PC-9 (cell line): ENCODE measurements around the gene DNAJC15. TPM values are rescaled to one million over a fixed set of nuclear protein-coding genes. Genes with fewer than 3 reads are reported as not detected.

Experiments used
- BruUV-seq: library from RNA; stranded (reverse); fragments of 400-500 nt; replicated peaks from 2 replicates; lab custom pipeline; 2021; lab: Mats Ljungman, UMichigan
- CTCF ChIA-PET: fragments of 300-600 bp; sonication (Branson Sonifier 250); formaldehyde crosslinking; loops from one replicate; lab custom pipeline; 2022; ENCODE audit warnings: antibody characterized with exemption; lab: Charles Lee
- POLR2A ChIA-PET: fragments of 300-600 bp; sonication (Branson Sonifier 250); formaldehyde crosslinking; loops from one replicate; lab custom pipeline; 2022; ENCODE audit warnings: antibody characterized with exemption; ENCODE audit not compliant: unreplicated experiment; lab: Charles Lee
- DNase-seq, 2 experiments: peaks; one replicate each; pipeline versions ENCODE4 v3.0.0 to v3.0.0-alpha.2; 2015 to 2022; ENCODE audit warnings: mixed read lengths in 1 of 2
- H2AFZ ChIP-seq: fragments of 200-600 bp; sonication (generic); 2 replicates; pipeline ENCODE4 v1.8.1; 2017; ENCODE audit warnings: antibody characterized with exemption
- H3F3A ChIP-seq: fragments of 200-600 bp; sonication (generic); 2 replicates; pipeline ENCODE4 v1.8.1; 2017; ENCODE audit warnings: antibody characterized with exemption, mild to moderate bottlenecking, low read depth; ENCODE audit not compliant: insufficient read depth
- H3K27ac ChIP-seq: fragments of 200-600 bp; sonication (generic); 2 replicates; pipeline ENCODE4 v1.6.1; 2016; ENCODE audit warnings: mixed run types
- H3K27me3 ChIP-seq: fragments of 200-600 bp; sonication (generic); 2 replicates; pipeline ENCODE4 v1.6.1; 2016; ENCODE audit warnings: low read depth, mixed run types; ENCODE audit not compliant: insufficient read depth
- H3K36me3 ChIP-seq: fragments of 200-600 bp; sonication (generic); 2 replicates; pipeline ENCODE4 v1.6.1; 2016; ENCODE audit warnings: low read depth, mixed run types
- H3K4me1 ChIP-seq: fragments of 200-600 bp; sonication (generic); replicated peaks from 2 replicates; pipeline ENCODE4 v1.6.1; 2016; ENCODE audit warnings: mixed run types; ENCODE audit not compliant: insufficient read depth
- H3K4me2 ChIP-seq: fragments of 200-600 bp; sonication (generic); 2 replicates; pipeline ENCODE4 v1.6.1; 2017; ENCODE audit warnings: mixed run types
- H3K4me3 ChIP-seq: fragments of 200-600 bp; sonication (generic); 2 replicates; pipeline ENCODE4 v1.6.1; 2016; ENCODE audit warnings: mixed run types
- H3K79me2 ChIP-seq: fragments of 200-600 bp; sonication (generic); 2 replicates; pipeline ENCODE4 v1.6.1; 2017; ENCODE audit warnings: low read depth, mixed run types
- H3K9me2 ChIP-seq: fragments of 200-600 bp; sonication (generic); 2 replicates; pipeline ENCODE4 v1.8.1; 2017; ENCODE audit warnings: mild to moderate bottlenecking; ENCODE audit not compliant: insufficient read depth
- H3K9me3 ChIP-seq: fragments of 200-600 bp; sonication (generic); 2 replicates; pipeline ENCODE4 v1.8.1; 2016; ENCODE audit warnings: low read depth; ENCODE audit not compliant: insufficient read depth
- H4K20me1 ChIP-seq: fragments of 200-600 bp; sonication (generic); 2 replicates; pipeline ENCODE4 v1.8.1; 2017; ENCODE audit not compliant: insufficient read depth
- EZH2 ChIP-seq: fragments of 200-600 bp; sonication (generic); IDR thresholded peaks from 2 replicates; pipeline ENCODE4 v1.8.0; 2017; ENCODE audit warnings: antibody characterized with exemption, low read depth
- intact Hi-C: fragments of 100-400 bp; cut with micrococcal nuclease; formaldehyde crosslinking; loops from one replicate; pipeline ENCODE4 v1.10.0; 2022; ENCODE audit not compliant: unreplicated experiment
- total RNA-seq: library from RNA; stranded (reverse); gene quantifications from 2 replicates; pipeline ENCODE4 v1.2.3, GENCODE V29; 2021
- TF ChIP-seq, protein P1 (sequence below): fragments of 200-600 bp; sonication (generic); conservative IDR thresholded peaks from 2 replicates; pipeline ENCODE4 v1.6.1; 2017; ENCODE audit warnings: mixed run types, antibody characterized with exemption, mild to moderate bottlenecking, moderate library complexity

Gene DNAJC15
- total RNA-seq, 1 experiment from 2014 or later = 14.8 TPM

DNA sequence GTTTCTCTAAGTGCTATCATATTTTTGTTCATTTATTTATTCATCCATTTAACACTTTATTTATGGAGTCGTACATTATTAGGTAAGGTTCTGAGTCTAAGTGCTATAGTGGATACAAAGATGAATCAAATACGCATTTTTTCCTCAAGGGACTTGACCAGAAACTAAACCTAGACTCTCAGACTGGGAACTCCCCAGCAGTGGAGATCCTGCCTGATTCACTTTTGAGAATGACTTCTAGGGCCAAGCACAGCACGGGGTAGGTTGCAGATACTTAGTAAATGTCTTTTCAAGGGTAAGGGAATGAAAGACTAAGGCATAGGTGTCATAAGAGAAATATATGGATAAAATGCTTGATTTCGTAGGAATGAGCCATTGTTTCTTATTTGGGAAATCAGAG is 7.2 kb downstream of the DNAJC15 start:
- BruUV-seq = no TSS peak
- H3K4me2 ChIP-seq = no peak overlapping the region
- POLR2A ChIA-PET = no interaction called here
- no peak overlapping the region for H2AFZ ChIP-seq
- H3K4me3 ChIP-seq = no peak overlapping the region
- peaks cover 5% of the 10 kb centered on the region; the same call in 1 of the 2 replicates for H4K20me1 ChIP-seq
- no peaks in the 10 kb centered on the region for H3K4me1 ChIP-seq
- TF ChIP-seq, protein P1, sequence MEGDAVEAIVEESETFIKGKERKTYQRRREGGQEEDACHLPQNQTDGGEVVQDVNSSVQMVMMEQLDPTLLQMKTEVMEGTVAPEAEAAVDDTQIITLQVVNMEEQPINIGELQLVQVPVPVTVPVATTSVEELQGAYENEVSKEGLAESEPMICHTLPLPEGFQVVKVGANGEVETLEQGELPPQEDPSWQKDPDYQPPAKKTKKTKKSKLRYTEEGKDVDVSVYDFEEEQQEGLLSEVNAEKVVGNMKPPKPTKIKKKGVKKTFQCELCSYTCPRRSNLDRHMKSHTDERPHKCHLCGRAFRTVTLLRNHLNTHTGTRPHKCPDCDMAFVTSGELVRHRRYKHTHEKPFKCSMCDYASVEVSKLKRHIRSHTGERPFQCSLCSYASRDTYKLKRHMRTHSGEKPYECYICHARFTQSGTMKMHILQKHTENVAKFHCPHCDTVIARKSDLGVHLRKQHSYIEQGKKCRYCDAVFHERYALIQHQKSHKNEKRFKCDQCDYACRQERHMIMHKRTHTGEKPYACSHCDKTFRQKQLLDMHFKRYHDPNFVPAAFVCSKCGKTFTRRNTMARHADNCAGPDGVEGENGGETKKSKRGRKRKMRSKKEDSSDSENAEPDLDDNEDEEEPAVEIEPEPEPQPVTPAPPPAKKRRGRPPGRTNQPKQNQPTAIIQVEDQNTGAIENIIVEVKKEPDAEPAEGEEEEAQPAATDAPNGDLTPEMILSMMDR = no peak
- no peak for TF ChIP-seq EZH2
- H3F3A ChIP-seq = no peaks in the 10 kb centered on the region
- H3K79me2 ChIP-seq = peaks cover 54% of the 10 kb centered on the region
- no peaks in the 10 kb centered on the region; the same call in 1 of the 2 replicates for H3K9me3 ChIP-seq
- CTCF ChIA-PET = no interaction called here
- H3K27me3 ChIP-seq = no peaks in the 10 kb centered on the region
- H3K36me3 ChIP-seq = no peaks in the 10 kb centered on the region; the same call in 1 of the 2 replicates
- no peak overlapping the region for H3K27ac ChIP-seq
- no peak for DNase-seq
- intact Hi-C loops = no loop called here
- H3K9me2 ChIP-seq = peaks cover 7% of the 10 kb centered on the region; the same call in 1 of the 2 replicates

DNA sequence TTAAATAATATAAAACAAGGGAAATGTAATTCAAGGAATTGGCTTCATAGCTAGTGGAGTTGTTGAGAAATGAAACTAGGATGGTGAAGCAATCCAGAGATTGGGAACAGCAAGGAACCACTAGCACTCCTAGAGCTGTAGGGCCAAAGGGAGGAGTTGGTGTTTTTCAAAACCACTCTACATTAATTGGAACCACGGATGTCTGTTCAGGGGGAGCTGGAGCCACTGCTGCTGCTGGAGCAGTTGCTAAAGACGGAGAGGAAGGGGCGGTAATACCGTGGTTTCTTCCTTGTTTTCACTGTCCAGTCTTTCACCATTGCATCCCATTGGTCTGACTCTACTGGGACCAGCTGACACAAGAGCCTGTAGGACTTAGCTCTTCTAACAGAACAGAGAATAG is 8.5 kb downstream of the DNAJC15 start:
- DNase-seq = no peak
- peaks cover 7% of the 10 kb centered on the region; the same call in 1 of the 2 replicates for H3K9me2 ChIP-seq
- POLR2A ChIA-PET = no interaction called here
- H3K4me2 ChIP-seq = no peak overlapping the region
- BruUV-seq = no TSS peak
- H3K4me1 ChIP-seq = no peaks in the 10 kb centered on the region
- CTCF ChIA-PET = no interaction called here
- intact Hi-C loops = no loop called here
- H2AFZ ChIP-seq = no peak overlapping the region
- H3K36me3 ChIP-seq = no peaks in the 10 kb centered on the region; the same call in 1 of the 2 replicates
- peaks cover 41% of the 10 kb centered on the region for H3K79me2 ChIP-seq
- H3K9me3 ChIP-seq = no peaks in the 10 kb centered on the region; the same call in 1 of the 2 replicates
- no peak for TF ChIP-seq EZH2
- TF ChIP-seq, protein P1 = no peak
- no peaks in the 10 kb centered on the region for H3K27me3 ChIP-seq
- H3F3A ChIP-seq = no peaks in the 10 kb centered on the region
- H3K4me3 ChIP-seq = no peak overlapping the region
- H4K20me1 ChIP-seq = peaks cover 5% of the 10 kb centered on the region; the same call in 1 of the 2 replicates
- no peak overlapping the region for H3K27ac ChIP-seq

- TF ChIP-seq EZH2 = no peak
- TF ChIP-seq, protein P1 = no peak
- Histone ChIP-seq H3F3A (no peaks in the 10 kb centered on the region), H3K27ac (no peak overlapping the region), H3K9me3 (no peaks in the 10 kb centered on the region; the same call in 1 of the 2 replicates), H3K4me2 (no peak overlapping the region), H3K36me3 (no peaks in the 10 kb centered on the region; the same call in 1 of the 2 replicates), H3K4me3 (no peak overlapping the region), H4K20me1 (peaks cover 5% of the 10 kb centered on the region; the same call in 1 of the 2 replicates), H3K27me3 (no peaks in the 10 kb centered on the region), H3K4me1 (no peaks in the 10 kb centered on the region), H3K79me2 (peaks cover 35% of the 10 kb centered on the region), H3K9me2 (peaks cover 7% of the 10 kb centered on the region; the same call in 1 of the 2 replicates), H2AFZ (no peak overlapping the region)
- ChIA-PET POLR2A (no interaction called here), CTCF (no interaction called here)
- intact Hi-C loops = loop anchor here (1.0 kb wide), 1 partner anchor 9 kb away; no protein-coding TSS in a partner anchor
- BruUV-seq = no TSS peak
- no peak for DNase-seq
Measured at GRCh38 chr13:43033038-43033437, 9.7 kb downstream of the DNAJC15 start.
